Karpas-422 (cell line): ENCODE data around the gene NOL12. TPM values are rescaled to one million over a fixed set of nuclear protein-coding genes. Genes with fewer than 3 reads are reported as not detected.
"Not testable (repeated sequence)": the region's sequence is repeated elsewhere in the genome, so short reads cannot be mapped to it uniquely, and the experiment has no call there.

Experiments
- DNase-seq: peaks from one replicate; pipeline ENCODE4 v3.0.0-alpha.2; 2015
- H2AFZ ChIP-seq: fragments of 200-600 bp; sonication (generic); 2 replicates; pipeline ENCODE4 v1.6.1; 2014; ENCODE audit warnings: antibody characterized with exemption, low read length, mixed read lengths
- H3K27ac ChIP-seq: fragments of 200-600 bp; sonication (generic); 2 replicates; pipeline ENCODE4 v1.5.1; 2014; ENCODE audit warnings: mild to moderate bottlenecking, low read length, moderate library complexity
- H3K27me3 ChIP-seq: fragments of 200-600 bp; sonication (generic); 2 replicates; pipeline ENCODE4 v1.6.1; 2014; ENCODE audit warnings: low read length, mixed read lengths
- H3K36me3 ChIP-seq: fragments of 200-600 bp; sonication (generic); 2 replicates; pipeline ENCODE4 v1.6.1; 2014; ENCODE audit warnings: low read length, mixed read lengths; ENCODE audit not compliant: insufficient read depth
- H3K4me1 ChIP-seq: fragments of 200-600 bp; sonication (generic); 2 replicates; pipeline ENCODE4 v1.6.1; 2014; ENCODE audit warnings: mild to moderate bottlenecking, low read length, mixed read lengths
- H3K4me2 ChIP-seq: fragments of 200-600 bp; sonication (generic); 2 replicates; pipeline ENCODE4 v1.6.1; 2014; ENCODE audit warnings: low read length, low read depth, mild to moderate bottlenecking; ENCODE audit not compliant: poor library complexity, severe bottlenecking
- H3K4me3 ChIP-seq: fragments of 200-600 bp; sonication (generic); 2 replicates; pipeline ENCODE4 v1.5.1; 2014; ENCODE audit warnings: mild to moderate bottlenecking, antibody characterized with exemption, low read length, mixed read lengths
- H3K79me2 ChIP-seq: fragments of 200-600 bp; sonication (generic); 2 replicates; pipeline ENCODE4 v1.6.1; 2014; ENCODE audit warnings: mild to moderate bottlenecking, low read length, mixed read lengths
- H3K9ac ChIP-seq: fragments of 200-600 bp; sonication (generic); 2 replicates; pipeline ENCODE4 v1.6.0; 2014; ENCODE audit warnings: low read length
- H3K9me2 ChIP-seq: fragments of 200-600 bp; sonication (generic), shearing (Covaris generic); replicated peaks from 2 replicates; pipeline ENCODE4 v1.6.0; 2014; ENCODE audit warnings: mild to moderate bottlenecking, low read length, moderate library complexity; ENCODE audit not compliant: insufficient read depth
- H3K9me3 ChIP-seq: fragments of 300-700, 200-600 bp; sonication (generic); 2 replicates; pipeline ENCODE4 v1.6.1; 2014; ENCODE audit warnings: low read length, mixed read lengths
- H4K20me1 ChIP-seq: fragments of 200-600 bp; sonication (generic); 2 replicates; pipeline ENCODE4 v1.6.1; 2014; ENCODE audit warnings: mild to moderate bottlenecking, antibody characterized with exemption, low read length, low read depth; ENCODE audit not compliant: insufficient read depth
- total RNA-seq: library from RNA; depleted of rRNA; stranded (reverse); fragments of >200 nt; shearing (Covaris generic); gene quantifications from 2 replicates; pipeline ENCODE4 v1.2.3, GENCODE V29; 2014; ENCODE audit warnings: low replicate concordance

NOL12 gene
- total RNA-seq, 1 experiment from 2014 or later, result 12.3 TPM

- Histone ChIP-seq H4K20me1 (no peaks in the 10 kb centered on the region), H3K27me3 (no peaks in the 10 kb centered on the region), H3K9me3 (no peaks in the 10 kb centered on the region), H3K9me2 (no peaks in the 10 kb centered on the region), H2AFZ (no peak overlapping the region), H3K36me3 (no peaks in the 10 kb centered on the region), H3K4me3 (no peak overlapping the region), H3K79me2 (no peaks in the 10 kb centered on the region), H3K4me1 (peaks cover 28% of the 10 kb centered on the region), H3K9ac (no peak overlapping the region), H3K27ac (no peak overlapping the region), H3K4me2 (no peak overlapping the region)
- no peak for DNase-seq
Observed at GRCh38 chr22:37709445-37709765, 23.3 kb downstream of the NOL12 start.

GRCh38 chr22:37710675-37711074, 24.5 kb downstream of the NOL12 start:
- Histone ChIP-seq H3K9me2 (no peaks in the 10 kb centered on the region), H3K4me3 (no peak overlapping the region), H3K27ac (no peak overlapping the region), H4K20me1 (no peaks in the 10 kb centered on the region), H3K27me3 (no peaks in the 10 kb centered on the region), H3K9ac (no peak overlapping the region), H3K4me1 (peaks cover 28% of the 10 kb centered on the region), H3K36me3 (no peaks in the 10 kb centered on the region), H3K9me3 (no peaks in the 10 kb centered on the region), H2AFZ (no peak overlapping the region), H3K4me2 (no peak overlapping the region), H3K79me2 (no peaks in the 10 kb centered on the region)
- DNase-seq, result no peak

GRCh38 chr22:37711490-37711889, 25.3 kb downstream of the NOL12 start:
- Histone ChIP-seq H3K4me3 (no peak overlapping the region), H3K79me2 (no peaks in the 10 kb centered on the region), H2AFZ (no peak overlapping the region), H3K9me2 (no peaks in the 10 kb centered on the region), H3K9ac (no peak overlapping the region), H3K9me3 (no peaks in the 10 kb centered on the region), H3K36me3 (peaks cover 2% of the 10 kb centered on the region), H4K20me1 (no peaks in the 10 kb centered on the region), H3K4me2 (no peak overlapping the region), H3K4me1 (peaks cover 27% of the 10 kb centered on the region), H3K27me3 (no peaks in the 10 kb centered on the region), H3K27ac (no peak overlapping the region)
- no peak for DNase-seq

GRCh38 chr22:37713761-37714160, 27.6 kb downstream of the NOL12 start:
- peak overlapping the region; percentile 54 for H3K4me3 ChIP-seq
- H3K36me3 ChIP-seq, result peaks cover 5% of the 10 kb centered on the region
- H4K20me1 ChIP-seq, result no peaks in the 10 kb centered on the region
- H3K4me2 ChIP-seq, result peak overlapping the region; percentile 76
- H3K9me2 ChIP-seq, result no peaks in the 10 kb centered on the region
- H3K79me2 ChIP-seq, result no peaks in the 10 kb centered on the region
- peak overlapping the region; percentile 64 for H3K9ac ChIP-seq
- H2AFZ ChIP-seq, result peak overlapping the region; percentile 46; the same call in 1 of the 2 replicates
- peak overlapping the region; percentile 96 for H3K27ac ChIP-seq
- no peaks in the 10 kb centered on the region for H3K27me3 ChIP-seq
- peaks cover 27% of the 10 kb centered on the region for H3K4me1 ChIP-seq
- DNase-seq, result peak; percentile 93
- no peaks in the 10 kb centered on the region for H3K9me3 ChIP-seq

GRCh38 chr22:37714634-37715033, 28.5 kb downstream of the NOL12 start:
- no peak for DNase-seq
- H3K36me3 ChIP-seq, result peaks cover 5% of the 10 kb centered on the region
- peaks cover 27% of the 10 kb centered on the region for H3K4me1 ChIP-seq
- no peaks in the 10 kb centered on the region for H3K9me2 ChIP-seq
- H3K27me3 ChIP-seq, result no peaks in the 10 kb centered on the region
- H3K4me2 ChIP-seq, result no peak overlapping the region
- H3K9ac ChIP-seq, result no peak overlapping the region
- no peaks in the 10 kb centered on the region for H3K79me2 ChIP-seq
- H3K4me3 ChIP-seq, result no peak overlapping the region
- H3K27ac ChIP-seq, result peak overlapping the region; percentile 96
- H2AFZ ChIP-seq, result no peak overlapping the region
- no peaks in the 10 kb centered on the region for H3K9me3 ChIP-seq
- H4K20me1 ChIP-seq, result no peaks in the 10 kb centered on the region

- Histone ChIP-seq H3K79me2 (no peaks in the 10 kb centered on the region), H2AFZ (no peak overlapping the region), H4K20me1 (no peaks in the 10 kb centered on the region), H3K36me3 (peaks cover 5% of the 10 kb centered on the region), H3K4me1 (peaks cover 21% of the 10 kb centered on the region), H3K4me2 (no peak overlapping the region), H3K27me3 (no peaks in the 10 kb centered on the region), H3K9ac (no peak overlapping the region), H3K9me2 (no peaks in the 10 kb centered on the region), H3K27ac (no peak overlapping the region), H3K4me3 (no peak overlapping the region), H3K9me3 (no peaks in the 10 kb centered on the region)
- no peak for DNase-seq
Observed at GRCh38 chr22:37715760-37716159, 29.6 kb downstream of the NOL12 start.

GRCh38 chr22:37716708-37717107, 30.6 kb downstream of the NOL12 start:
- Histone ChIP-seq H3K9me2 (no peaks in the 10 kb centered on the region), H3K27ac (no peak overlapping the region), H3K4me3 (no peak overlapping the region), H3K36me3 (peaks cover 5% of the 10 kb centered on the region), H3K9me3 (no peaks in the 10 kb centered on the region), H3K79me2 (no peaks in the 10 kb centered on the region), H2AFZ (no peak overlapping the region), H3K27me3 (no peaks in the 10 kb centered on the region), H3K4me1 (peaks cover 19% of the 10 kb centered on the region), H3K4me2 (no peak overlapping the region), H3K9ac (no peak overlapping the region), H4K20me1 (no peaks in the 10 kb centered on the region)
- no peak for DNase-seq

- not testable (repeated sequence) for DNase-seq, H3K4me3 ChIP-seq, H3K79me2 ChIP-seq, H3K9ac ChIP-seq, H3K27me3 ChIP-seq, H3K27ac ChIP-seq, H4K20me1 ChIP-seq, H3K4me2 ChIP-seq, H2AFZ ChIP-seq, H3K9me3 ChIP-seq, H3K36me3 ChIP-seq, H3K9me2 ChIP-seq
- peaks cover 19% of the 10 kb centered on the region for H3K4me1 ChIP-seq
Observed at GRCh38 chr22:37717235-37717634, 31.1 kb downstream of the NOL12 start.

- H3K4me2 ChIP-seq, H3K4me3 ChIP-seq, DNase-seq, H4K20me1 ChIP-seq, H3K9me3 ChIP-seq, H3K79me2 ChIP-seq, H3K9ac ChIP-seq, H3K36me3 ChIP-seq, H3K9me2 ChIP-seq, H3K27ac ChIP-seq, H3K27me3 ChIP-seq, H2AFZ ChIP-seq: not testable (repeated sequence)
- peaks cover 19% of the 10 kb centered on the region for H3K4me1 ChIP-seq
Observed at GRCh38 chr22:37717746-37718305, 31.7 kb downstream of the NOL12 start.
